T47D (cell line): ENCODE data around the gene SYNGR1.

Experiments
- DNase-seq, 2 experiments: peaks; one replicate each; pipeline versions ENCODE4 v3.0.0 to v3.0.0-alpha.2; 2011 to 2012; ENCODE audit warnings: low read depth in 1 of 2, low spot score in 1 of 2
- JUND ChIP-seq: IDR thresholded peaks from 2 replicates; pipeline ENCODE4 v1.6.1; 2012; ENCODE audit warnings: low read depth
- in situ Hi-C: cut with HindIII; loops from 2 replicates; pipeline ENCODE4 v1.10.0; 2016; ENCODE audit warnings: low sequenced_read_pairs, low pct_unique_long_range_greater_than_20kb

Gene SYNGR1

GRCh38 chr22:39429916-39430575 lies 80.3 kb downstream of the SYNGR1 start:
- in situ Hi-C loops = no loop called here
- DNase-seq = no peak
- no peak for TF ChIP-seq JUND

GRCh38 chr22:39430576-39431150 lies 80.9 kb downstream of the SYNGR1 start:
- in situ Hi-C loops = no loop called here
- no peak for TF ChIP-seq JUND
- DNase-seq = no peak

GRCh38 chr22:39431216-39431801 lies 81.5 kb downstream of the SYNGR1 start:
- no peak for TF ChIP-seq JUND
- DNase-seq = no peak
- in situ Hi-C loops = no loop called here

GRCh38 chr22:39431821-39432251 lies 82.0 kb downstream of the SYNGR1 start:
- no peak for DNase-seq
- TF ChIP-seq JUND = no peak
- in situ Hi-C loops = no loop called here

- DNase-seq = no peak
- in situ Hi-C loops = no loop called here
- TF ChIP-seq JUND = no peak
Observed at GRCh38 chr22:39432361-39432811, 82.6 kb downstream of the SYNGR1 start.

- no peak for DNase-seq
- in situ Hi-C loops = no loop called here
- no peak for TF ChIP-seq JUND
Observed at GRCh38 chr22:39433476-39434242, 83.9 kb downstream of the SYNGR1 start.

GRCh38 chr22:39434243-39434653 lies 84.5 kb downstream of the SYNGR1 start:
- no peak for DNase-seq
- in situ Hi-C loops = no loop called here
- no peak for TF ChIP-seq JUND

- TF ChIP-seq JUND = no peak
- in situ Hi-C loops = no loop called here
- DNase-seq = no peak
Observed at GRCh38 chr22:39434721-39435120, 84.9 kb downstream of the SYNGR1 start.
